Mucosa of gallbladder (tissue), 1 donor: ENCODE results near the gene SPINT1. TPM values are rescaled to one million over a fixed set of nuclear protein-coding genes. Genes with fewer than 3 reads are reported as not detected.

Experiments used
- DNase-seq: peaks from one replicate; pipeline ENCODE4 v3.0.0-alpha.2; 2020; ENCODE audit warnings: low spot score
- total RNA-seq: library from RNA; stranded (reverse); gene quantifications from one replicate; pipeline ENCODE4 v1.2.1, GENCODE V29; 2021
- donor health status: DM: no; HTN: no; CAD: no.

Gene SPINT1
- total RNA-seq, 1 donor from 2014 or later, result 232 TPM

DNA sequence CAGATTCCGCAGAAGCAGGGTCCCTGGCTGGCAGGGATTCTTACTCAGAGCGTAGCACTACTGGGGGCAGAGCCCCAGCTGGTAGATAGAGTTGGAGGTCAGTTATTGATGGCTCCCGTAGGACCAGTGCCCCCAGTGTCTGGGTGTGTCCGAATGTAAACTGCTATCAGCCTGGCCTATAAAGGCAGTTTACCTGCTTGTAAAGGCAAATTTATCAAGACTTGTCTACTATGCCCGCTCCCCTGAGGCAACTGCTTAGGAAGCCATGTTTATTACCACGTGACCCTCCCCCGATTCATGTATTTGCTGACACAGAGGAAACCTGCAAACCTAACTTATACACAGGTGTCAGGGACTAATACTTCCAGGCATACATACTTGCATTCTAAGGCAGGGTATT is 14.7 kb upstream of the SPINT1 start:
- no peak for DNase-seq

DNA sequence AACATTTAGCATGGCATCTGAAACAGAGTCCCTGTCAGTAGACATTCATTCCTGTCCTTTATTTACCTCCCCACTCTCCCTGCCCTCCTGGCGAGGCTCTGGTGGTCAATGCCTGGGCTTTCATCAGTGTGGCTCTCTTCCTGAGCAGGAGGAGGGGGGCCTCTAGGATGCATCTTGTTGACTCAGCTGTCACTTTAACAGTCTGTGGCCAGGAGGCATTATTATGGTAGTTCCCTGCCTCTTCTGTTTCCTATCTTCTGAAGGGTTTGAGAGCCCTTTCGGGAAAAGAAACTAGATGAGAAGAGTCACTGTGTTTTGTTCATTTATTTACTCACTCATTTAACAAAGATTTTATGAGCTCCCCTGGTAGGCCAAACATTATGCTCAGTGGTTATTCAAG is 13.0 kb upstream of the SPINT1 start:
- no peak for DNase-seq

DNA sequence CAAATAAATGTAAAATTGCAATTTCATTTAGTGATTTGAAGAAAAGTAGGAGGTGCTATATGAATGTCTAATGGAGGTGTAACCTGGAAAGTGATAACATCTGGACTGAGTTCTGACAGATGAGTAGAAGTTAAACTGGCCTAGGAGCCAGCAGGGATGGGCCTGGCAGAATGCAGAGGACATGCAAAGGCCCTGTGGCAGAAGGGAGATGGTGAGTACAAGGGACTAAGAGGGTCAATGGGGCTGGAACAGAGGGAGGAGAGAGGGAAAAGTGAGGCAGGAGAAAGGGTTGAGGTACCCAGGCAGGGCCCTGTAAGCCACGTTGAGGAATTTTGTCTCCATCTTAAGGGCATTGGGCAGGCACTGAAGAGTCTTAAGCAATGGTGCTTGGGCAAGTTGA is 12.0 kb upstream of the SPINT1 start:
- DNase-seq, result no peak

DNA sequence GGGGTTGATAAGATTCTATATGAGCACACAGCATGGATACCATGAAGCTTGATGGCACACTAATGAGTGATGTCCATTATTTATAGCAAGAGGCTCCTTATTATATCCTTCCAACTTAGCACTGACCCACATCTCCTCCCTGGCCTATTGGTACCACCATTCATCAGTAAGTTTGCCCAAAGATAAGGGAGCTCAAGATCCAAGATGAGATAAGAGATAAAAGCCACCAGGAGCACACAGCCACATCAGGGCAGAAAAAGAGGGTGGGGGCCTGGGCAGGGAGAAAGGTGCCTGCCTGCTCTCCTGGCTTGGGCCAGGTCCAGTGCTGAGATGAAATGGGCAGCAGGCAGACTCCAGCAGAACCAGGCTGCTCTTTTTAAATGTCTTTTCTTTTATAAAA is 10.9 kb upstream of the SPINT1 start:
- no peak for DNase-seq

DNA sequence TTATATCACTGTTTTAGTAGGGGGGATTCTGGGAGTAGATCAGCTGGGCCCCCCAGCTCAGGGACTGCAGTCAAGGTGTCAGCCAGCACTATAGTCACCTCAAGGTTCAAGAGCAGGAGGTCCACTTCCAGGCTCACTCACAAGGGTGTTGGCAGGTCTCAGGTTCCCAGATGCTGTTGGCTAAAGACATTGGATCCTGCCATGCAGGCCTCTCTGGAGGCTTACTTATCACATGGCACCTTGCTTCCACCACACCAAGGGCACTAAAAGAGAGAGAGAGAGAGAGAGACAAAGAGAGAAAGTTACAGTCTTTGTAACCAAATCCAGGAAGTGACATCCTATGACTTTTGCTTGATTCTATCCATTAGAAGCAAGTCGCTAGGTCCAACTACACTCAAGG is 7.8 kb upstream of the SPINT1 start:
- DNase-seq, result no peak

DNA sequence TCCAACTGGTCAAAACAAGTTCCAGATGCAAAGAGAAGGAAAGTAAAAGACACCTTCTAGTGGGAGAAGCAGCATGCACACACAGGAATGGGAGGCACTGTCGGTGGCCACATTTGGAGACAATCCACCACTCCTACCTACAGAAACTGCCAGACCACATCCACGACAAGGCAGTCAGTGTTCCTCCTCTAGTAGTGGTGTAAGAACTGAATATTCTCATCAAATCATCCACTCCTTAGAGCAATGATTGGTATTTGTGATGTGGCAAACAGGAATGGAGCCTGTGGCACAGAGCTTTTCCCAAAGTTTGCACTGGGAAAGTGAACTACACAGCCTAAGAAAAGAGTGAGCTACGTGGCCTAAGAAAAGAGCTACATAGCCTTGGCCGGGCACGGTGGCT is 5.1 kb upstream of the SPINT1 start:
- DNase-seq, result no peak

DNA sequence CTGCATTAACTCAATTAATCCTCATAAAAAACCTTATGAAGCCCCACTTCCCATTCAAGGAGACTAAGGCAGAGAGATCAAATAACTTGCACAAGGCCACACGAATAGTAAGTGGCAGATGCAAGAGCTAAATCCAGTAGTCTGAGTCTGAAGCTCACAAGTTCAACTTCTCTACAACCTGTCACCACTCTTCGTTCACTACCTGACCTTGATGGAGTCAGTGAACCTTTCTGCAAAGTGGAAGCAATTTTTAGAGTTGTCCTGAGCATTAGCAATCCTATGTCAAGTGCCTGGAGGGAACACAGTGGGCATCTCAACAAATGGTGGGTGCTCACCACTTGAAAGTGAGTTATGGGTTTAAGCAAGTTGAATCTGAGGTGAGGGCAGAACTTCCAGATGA is 2.1 kb upstream of the SPINT1 start:
- DNase-seq, result no peak

DNA sequence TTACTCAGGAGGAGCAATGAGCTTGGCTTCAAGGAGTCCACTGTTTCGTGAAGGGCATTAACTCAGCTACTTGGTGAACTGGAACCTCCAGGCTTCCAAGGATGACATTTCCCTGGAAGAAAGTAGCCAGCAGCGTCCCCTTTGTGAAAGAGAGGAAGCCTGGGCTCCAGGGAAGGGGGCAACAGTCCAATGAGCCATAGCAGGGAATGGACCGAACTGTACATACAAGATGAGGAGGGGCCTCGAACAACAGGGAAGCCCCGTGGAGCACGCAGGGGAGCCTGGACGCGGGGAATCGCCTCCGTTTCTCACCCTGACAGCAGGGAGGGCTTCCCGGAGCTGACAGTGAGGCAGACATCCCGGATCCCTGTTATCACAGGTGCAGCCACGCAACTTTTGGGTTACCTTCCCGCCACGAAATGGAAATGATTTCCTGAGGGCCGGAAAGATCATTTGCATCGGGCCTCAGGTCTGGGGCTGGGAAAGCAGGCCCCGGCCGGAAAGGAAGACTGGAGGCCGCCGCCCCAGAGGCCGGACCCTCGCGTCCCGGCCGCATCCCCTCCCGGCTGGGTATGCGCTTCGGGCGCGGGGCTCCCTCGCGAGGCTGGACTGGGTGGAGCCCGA is 475 bp upstream of the SPINT1 start:
- DNase-seq, result no peak

DNA sequence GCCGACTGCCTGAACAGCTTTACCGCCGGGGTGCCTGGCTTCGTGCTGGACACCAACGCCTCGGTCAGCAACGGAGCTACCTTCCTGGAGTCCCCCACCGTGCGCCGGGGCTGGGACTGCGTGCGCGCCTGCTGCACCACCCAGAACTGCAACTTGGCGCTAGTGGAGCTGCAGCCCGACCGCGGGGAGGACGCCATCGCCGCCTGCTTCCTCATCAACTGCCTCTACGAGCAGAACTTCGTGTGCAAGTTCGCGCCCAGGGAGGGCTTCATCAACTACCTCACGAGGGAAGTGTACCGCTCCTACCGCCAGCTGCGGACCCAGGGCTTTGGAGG is 815 bp downstream of the SPINT1 start:
- no peak for DNase-seq

DNA sequence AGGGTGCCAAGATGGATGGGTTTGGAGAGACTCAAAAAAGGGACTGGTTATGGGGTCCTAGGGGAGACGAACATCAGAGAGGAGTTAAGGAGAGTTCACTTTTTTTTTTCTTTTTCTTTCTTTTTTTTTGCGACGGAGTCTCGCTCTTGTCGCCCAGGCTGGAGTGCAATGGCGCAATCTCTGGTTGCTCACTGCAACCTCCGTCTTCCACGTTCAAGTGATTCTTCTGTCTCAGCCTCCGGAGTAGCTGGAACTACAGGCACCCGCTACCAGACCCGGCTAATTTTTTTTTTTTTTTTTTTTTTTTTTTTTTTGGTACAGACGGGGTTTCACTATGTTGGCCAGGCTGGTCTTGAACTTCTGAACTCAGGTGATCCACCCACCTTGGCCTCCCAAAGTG is 1.2 kb downstream of the SPINT1 start:
- DNase-seq, result no peak

DNA sequence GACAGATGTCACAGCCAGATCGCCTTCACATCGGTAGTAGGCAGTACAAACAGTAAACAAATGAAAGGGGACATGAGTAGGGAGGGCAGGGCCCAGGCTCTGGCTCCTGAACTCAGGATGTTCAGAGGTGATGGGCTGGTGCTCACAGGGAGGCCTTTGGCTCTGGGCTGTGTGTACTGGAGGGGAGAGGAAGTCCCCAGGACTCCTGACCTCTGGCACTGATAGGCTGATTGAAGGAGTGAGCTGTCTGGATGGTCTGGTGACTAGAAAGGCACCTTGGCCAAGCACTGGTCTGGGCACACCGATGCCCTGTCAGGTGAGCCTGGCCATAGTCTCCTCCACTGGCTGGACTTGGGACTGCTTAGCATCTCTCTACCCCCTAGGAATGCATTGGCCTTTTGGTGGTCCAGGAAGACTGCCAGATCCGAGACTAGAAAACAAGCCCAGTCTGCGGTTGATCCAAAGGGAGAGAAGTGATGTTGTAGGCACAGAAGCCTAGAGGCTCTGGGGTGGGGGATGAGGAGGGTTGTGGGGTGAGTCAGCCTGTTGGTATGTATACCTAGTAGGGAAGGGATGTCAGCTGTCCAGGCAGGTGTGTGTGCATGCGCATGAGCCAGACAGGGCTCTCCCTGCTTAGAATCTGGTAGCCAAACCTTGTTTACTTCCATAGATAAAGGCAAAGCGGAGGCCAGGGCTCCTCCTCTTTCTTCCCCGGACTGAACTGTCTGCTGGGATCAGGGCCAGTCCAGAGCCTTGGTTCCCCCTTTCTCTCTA is 1.9 kb downstream of the SPINT1 start:
- DNase-seq, result peak; percentile 91

DNA sequence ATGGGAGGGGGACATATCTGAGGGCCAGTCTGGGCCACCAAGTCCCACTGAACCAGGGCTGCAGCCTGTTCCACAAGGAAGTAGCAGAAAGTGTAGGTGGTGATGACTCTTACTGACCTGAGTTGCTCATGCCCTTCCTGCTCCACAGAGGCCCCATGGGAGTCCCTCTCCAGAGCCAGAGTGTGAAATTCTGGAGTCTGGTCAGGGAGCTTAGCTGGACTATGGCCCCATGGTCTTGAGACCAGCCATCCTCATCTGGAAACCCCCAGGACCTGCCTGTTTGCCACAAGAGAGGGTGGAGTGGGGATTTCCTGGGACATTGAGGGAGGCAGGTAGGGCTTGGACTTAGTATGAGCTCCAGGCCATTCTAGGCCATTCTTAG is 3.0 kb downstream of the SPINT1 start:
- DNase-seq, result no peak

DNA sequence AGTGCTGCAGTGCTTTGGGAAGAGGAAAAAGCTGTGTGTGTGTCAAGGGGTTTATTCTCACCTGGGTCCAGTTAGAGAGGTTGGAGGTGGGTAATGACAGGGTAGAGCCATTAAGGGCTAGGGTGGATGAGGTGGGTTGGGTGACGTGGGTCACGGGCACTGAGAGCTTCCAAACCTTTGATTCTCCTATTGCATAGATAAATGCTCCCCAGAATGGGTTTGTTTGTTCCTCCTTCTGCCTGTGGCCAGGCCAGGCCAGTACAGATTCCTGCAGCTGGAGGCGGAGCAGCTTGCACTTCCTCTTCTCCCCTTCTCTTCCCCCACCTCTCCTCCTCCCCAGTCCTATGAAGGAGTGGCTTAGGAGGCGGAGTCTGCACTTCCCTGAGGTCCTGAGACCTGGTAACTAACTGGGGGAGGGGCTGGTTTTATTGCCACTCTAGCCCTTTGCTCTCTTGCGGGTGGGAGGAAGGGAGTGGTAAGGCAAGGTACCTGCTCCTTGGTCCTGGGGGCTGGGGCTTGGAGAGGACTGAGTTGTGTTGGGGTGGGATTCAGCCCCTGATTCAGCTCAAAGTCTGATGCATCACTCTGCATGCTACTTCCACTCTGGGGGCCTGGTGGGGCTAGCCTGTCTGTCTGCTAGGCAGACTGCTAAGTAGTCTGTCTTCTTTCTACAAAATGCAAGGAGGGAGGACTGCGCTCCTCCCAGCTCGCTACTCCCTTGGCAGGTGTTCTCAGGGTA is 3.5 kb downstream of the SPINT1 start:
- peak; percentile 81 for DNase-seq

DNA sequence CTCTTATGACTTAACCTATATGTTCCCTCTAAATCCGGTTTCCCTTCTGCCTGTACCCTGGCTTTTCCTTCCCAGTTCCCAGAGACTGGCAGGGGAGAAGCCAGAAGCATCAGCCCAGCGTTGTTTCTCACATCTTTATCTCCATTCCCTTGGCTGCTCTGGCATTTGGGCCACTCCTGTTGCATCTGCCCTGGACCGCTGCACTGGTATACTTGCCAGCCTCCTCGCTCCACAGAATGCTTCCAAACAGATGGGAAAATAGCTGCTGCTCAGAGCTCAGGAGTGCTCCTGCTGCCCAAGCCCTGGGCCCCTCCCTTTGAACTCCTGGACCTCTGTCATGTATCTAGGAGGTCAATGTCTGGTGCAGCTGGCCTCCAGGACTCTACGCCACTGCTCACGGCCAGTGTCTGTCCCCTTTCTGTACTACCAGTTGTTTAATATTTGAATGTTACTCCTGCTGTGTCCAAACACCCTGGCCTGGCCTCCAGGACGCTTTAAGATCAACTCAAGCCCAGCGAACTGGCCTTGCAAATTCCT is 6.8 kb downstream of the SPINT1 start:
- DNase-seq, result no peak

DNA sequence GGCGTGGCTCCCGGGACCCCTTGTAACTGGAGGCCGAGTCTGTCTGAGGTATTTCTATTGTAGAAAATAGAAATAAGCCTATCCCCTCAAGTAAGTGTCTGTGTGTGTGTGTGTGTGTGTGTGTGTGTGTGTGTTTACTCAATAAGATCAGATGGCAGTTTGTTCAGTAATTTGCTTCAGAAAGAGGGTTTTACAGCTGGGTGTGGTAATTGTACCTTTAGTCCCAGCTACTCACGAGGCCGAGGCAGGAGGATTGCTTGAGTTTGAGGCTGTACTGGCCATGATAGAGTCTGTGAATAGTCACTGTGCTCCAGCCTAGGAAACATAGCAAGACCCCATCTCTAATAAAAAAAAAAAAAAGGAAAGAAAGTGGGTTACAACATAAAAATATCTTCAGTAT is 8.7 kb downstream of the SPINT1 start:
- DNase-seq, result no peak

DNA sequence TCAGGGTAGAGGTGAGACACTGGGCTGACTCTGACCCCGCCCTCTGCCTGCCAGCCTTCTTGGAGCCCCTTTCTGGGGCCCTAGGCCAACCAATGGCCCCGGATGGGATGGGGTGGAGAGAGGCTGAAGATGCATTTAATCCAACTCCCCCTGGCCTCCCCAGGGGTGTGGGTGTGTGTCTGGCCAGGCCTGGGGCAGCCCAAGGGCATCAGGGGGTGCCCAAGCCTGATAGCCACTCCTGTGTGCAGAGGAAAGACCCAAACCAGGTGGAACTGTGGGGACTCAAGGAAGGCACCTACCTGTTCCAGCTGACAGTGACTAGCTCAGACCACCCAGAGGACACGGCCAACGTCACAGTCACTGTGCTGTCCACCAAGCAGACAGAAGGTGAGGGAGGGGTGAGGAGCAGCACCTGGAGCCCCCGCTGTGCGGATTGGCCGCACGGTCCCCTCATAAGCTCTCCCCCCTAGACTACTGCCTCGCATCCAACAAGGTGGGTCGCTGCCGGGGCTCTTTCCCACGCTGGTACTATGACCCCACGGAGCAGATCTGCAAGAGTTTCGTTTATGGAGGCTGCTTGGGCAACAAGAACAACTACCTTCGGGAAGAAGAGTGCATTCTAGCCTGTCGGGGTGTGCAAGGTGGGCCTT is 9.5 kb downstream of the SPINT1 start:
- DNase-seq, result no peak

DNA sequence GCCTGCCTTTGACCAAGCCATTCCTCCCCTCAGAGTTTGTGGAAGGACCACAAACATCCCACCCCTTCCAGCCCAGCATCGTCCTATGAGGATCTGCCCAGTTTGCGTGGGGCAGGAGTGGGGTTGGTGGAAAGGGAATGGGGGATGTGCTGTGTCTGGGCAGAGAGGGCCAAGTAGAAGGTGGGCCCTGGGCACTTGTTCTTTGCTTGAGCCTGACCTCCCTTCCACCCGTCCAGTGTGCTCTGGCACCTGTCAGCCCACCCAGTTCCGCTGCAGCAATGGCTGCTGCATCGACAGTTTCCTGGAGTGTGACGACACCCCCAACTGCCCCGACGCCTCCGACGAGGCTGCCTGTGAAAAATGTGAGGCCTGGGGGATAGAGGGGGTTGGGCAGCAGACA is 10.3 kb downstream of the SPINT1 start:
- no peak for DNase-seq

DNA sequence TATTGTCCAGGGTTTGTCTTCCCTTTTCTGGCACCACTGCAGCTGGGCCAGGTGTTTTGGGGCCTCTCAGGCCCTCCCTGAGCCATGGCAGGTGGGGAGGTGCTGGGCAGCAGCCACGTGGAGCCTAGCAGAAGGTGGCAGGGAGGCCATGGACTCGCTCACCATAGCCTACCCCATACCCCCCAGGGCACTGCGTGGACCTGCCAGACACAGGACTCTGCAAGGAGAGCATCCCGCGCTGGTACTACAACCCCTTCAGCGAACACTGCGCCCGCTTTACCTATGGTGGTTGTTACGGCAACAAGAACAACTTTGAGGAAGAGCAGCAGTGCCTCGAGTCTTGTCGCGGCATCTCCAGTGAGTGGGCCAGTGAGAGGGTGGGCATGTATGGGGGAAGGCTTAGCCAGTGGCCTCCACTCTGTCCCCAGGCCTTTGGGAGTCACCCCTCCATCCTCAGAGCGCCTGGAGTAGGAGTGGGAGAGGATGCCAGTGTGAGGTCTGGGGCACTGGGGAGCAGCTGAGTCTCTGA is 11.9 kb downstream of the SPINT1 start:
- DNase-seq, result no peak

DNA sequence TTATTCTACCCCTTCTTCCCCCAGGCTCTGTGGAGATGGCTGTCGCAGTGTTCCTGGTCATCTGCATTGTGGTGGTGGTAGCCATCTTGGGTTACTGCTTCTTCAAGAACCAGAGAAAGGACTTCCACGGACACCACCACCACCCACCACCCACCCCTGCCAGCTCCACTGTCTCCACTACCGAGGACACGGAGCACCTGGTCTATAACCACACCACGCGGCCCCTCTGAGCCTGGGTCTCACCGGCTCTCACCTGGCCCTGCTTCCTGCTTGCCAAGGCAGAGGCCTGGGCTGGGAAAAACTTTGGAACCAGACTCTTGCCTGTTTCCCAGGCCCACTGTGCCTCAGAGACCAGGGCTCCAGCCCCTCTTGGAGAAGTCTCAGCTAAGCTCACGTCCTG is 12.9 kb downstream of the SPINT1 start:
- DNase-seq, result no peak

DNA sequence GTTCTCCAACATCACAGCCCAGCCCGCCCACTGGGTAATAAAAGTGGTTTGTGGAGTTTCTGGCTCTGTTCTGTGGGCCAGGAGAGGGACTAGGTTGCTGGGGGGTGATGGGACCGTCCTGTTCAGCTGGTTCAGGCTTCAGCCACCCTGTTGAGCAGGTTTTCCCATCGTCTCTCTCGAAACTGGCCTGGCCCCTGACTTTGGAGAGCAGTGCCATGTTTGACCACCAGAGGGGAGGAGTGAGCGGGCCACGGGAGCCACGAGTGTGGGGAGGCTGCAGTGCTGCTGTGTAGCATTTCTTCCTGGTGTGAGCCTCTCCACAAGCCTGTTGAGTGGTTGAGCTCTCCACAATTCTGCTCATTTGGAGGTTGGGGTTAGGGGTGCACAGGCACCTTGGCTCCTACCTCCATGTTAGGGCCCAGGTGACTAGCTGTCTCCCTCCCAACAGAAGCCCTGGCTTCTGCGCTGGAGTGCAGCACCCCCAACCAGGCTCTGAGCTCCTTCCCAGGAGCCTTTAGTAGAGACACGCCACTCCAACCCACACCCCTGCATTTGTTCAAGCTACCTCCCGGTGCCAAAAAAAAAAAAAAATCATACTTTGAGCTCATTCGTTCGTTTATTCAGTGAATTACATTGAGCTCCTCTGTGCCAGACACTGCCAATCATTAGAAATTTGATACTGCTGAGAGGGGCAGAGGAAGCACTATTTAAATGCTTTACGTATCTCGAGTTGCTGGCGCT is 13.9 kb downstream of the SPINT1 start:
- peak; percentile 83 for DNase-seq

DNA sequence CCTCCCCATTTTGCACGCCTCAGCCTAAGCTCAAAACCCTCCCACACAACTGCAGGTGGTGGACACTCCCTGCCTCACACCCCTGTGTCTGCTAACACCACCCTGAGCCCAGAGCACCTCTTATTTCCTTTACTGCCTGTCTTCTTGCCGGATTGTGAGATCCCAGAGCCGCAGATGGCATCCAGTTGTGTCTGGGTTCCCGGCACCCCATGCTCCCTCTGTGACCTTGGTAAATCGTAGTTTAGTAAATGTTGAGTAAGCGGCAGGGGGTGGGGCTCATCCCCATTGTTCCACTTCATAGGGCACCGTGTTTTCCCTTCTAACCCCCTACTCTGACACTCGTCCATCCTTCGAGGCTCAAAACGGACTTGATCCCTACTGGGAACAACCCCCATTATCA is 14.9 kb downstream of the SPINT1 start:
- DNase-seq, result no peak
